ENCODE measurements around the gene ZYG11B.
"Not testable (repeated sequence)": the region's sequence is repeated elsewhere in the genome, so short reads cannot be mapped to it uniquely, and the experiment has no call there.

ZYG11B gene

DNA sequence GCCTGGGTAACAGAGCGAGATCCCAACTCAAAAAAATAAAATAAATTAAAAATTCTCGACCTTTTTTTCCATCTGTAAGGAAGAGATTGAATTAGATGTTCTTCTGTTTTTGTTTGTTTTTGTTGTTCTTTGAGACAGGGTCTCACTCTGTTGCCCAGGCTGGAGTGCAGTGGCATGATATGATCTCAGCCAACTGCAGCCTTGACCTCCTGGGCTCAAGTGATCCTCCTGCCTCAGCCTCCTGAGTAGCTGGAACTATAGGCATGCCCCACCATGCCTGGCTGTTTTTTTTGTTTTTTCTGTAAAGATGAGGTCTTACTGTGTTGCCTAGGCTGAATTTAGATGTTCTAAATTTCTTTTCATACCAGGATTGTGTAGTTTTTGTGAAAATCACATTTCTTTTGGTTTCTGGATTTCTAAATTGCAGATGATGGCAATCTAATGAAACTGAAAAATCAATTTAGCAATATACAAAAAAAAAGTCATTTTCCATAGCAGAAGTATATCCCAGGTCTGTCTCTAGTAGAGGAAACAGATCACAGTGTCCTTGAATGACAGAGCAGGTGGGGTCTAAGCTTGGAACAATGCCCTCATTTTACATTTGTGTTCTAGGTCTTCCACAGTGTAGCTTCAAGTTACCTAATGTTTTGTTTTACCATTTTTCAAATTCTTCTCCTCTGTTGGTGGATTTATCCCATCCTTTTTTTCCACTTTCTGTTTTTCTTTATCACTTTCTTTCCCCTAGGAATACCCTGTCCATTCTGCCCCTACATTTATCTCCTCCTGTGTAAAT, 136.6 kb downstream of the ZYG11B start (continued):
- TF ChIP-seq, protein P1, sequence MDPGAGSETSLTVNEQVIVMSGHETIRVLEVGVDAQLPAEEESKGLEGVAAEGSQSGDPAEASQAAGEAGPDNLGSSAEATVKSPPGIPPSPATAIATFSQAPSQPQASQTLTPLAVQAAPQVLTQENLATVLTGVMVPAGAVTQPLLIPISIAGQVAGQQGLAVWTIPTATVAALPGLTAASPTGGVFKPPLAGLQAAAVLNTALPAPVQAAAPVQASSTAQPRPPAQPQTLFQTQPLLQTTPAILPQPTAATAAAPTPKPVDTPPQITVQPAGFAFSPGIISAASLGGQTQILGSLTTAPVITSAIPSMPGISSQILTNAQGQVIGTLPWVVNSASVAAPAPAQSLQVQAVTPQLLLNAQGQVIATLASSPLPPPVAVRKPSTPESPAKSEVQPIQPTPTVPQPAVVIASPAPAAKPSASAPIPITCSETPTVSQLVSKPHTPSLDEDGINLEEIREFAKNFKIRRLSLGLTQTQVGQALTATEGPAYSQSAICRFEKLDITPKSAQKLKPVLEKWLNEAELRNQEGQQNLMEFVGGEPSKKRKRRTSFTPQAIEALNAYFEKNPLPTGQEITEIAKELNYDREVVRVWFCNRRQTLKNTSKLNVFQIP (CRISPR knock-in tag; IDR thresholded peaks at IDR 0.05; ENCODE audit: borderline replicate concordance, low read depth) = no peak
- TF ChIP-seq ESRRG (CRISPR knock-in tag; IDR thresholded peaks at IDR 0.05) (no peak), RARB (CRISPR knock-in tag; IDR thresholded peaks at IDR 0.05) (no peak), ZC3H10 (CRISPR knock-in tag; IDR thresholded peaks at IDR 0.05) (no peak)

DNA sequence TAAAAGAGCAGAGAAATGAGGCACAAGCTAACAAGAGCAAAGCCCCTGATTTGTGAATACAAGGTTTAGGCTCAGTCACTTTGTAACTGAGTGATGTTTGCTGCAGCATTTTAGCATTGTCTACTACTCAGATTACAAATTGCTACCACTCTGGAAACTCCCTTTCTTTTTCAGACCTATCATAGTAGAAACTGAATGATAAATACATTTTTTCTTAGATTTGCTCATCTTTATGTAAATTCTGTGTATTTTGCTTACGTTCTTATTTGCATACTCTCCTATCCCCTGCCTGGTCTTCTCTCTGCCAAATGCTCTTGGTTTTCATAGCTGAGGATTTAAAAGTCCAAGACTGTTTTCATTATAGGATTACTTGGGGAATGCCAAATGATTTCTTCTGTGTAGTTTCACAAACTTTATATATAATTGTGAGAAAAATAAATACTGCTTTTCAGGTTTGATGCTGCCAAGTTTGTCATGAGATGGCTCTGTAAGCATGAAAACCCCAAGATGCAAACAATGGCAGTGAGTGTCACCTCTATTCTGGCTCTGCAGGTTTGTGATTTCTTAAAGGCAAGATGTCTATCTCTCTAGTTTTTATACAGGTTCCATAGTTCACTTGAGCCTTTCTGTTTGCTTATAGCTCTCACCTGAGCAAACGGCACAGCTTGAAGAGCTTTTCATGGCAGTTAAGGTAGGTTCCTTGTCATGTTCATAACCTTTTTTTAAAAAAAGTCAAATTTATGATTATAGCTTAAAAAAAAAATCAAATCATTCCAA, 141.0 kb downstream of the ZYG11B start:
- TF ChIP-seq SNAI2 (CRISPR knock-in tag; IDR thresholded peaks at IDR 0.05) (no peak), ISL1 (CRISPR knock-in tag; IDR thresholded peaks at IDR 0.05) (no peak), ESRRG (CRISPR knock-in tag; IDR thresholded peaks at IDR 0.05) (no peak), ZNF70 (CRISPR knock-in tag; IDR thresholded peaks at IDR 0.05) (no peak), ZNF565 (CRISPR knock-in tag; conservative IDR thresholded peaks at IDR 0.05; ENCODE audit: low read depth) (no peak), ARNTL (CRISPR knock-in tag; IDR thresholded peaks at IDR 0.05; ENCODE audit: borderline replicate concordance, low read depth) (no peak), RARB (CRISPR knock-in tag; IDR thresholded peaks at IDR 0.05) (no peak), GLIS3 (CRISPR knock-in tag; IDR thresholded peaks at IDR 0.05) (no peak), TOX (CRISPR knock-in tag; IDR thresholded peaks at IDR 0.05; ENCODE audit: borderline replicate concordance) (no peak), OSR1 (CRISPR knock-in tag; IDR thresholded peaks at IDR 0.05) (no peak)
- TF ChIP-seq, protein P2, sequence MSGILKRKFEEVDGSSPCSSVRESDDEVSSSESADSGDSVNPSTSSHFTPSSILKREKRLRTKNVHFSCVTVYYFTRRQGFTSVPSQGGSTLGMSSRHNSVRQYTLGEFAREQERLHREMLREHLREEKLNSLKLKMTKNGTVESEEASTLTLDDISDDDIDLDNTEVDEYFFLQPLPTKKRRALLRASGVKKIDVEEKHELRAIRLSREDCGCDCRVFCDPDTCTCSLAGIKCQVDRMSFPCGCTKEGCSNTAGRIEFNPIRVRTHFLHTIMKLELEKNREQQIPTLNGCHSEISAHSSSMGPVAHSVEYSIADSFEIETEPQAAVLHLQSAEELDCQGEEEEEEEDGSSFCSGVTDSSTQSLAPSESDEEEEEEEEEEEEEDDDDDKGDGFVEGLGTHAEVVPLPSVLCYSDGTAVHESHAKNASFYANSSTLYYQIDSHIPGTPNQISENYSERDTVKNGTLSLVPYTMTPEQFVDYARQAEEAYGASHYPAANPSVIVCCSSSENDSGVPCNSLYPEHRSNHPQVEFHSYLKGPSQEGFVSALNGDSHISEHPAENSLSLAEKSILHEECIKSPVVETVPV (CRISPR knock-in tag; IDR thresholded peaks at IDR 0.05) = no peak
- TF ChIP-seq, protein P3, sequence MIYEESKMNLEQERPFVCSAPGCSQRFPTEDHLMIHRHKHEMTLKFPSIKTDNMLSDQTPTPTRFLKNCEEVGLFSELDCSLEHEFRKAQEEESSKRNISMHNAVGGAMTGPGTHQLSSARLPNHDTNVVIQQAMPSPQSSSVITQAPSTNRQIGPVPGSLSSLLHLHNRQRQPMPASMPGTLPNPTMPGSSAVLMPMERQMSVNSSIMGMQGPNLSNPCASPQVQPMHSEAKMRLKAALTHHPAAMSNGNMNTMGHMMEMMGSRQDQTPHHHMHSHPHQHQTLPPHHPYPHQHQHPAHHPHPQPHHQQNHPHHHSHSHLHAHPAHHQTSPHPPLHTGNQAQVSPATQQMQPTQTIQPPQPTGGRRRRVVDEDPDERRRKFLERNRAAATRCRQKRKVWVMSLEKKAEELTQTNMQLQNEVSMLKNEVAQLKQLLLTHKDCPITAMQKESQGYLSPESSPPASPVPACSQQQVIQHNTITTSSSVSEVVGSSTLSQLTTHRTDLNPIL (CRISPR knock-in tag; IDR thresholded peaks at IDR 0.05; ENCODE audit: low read depth) = no peak
- no peak for ATAC-seq

DNA sequence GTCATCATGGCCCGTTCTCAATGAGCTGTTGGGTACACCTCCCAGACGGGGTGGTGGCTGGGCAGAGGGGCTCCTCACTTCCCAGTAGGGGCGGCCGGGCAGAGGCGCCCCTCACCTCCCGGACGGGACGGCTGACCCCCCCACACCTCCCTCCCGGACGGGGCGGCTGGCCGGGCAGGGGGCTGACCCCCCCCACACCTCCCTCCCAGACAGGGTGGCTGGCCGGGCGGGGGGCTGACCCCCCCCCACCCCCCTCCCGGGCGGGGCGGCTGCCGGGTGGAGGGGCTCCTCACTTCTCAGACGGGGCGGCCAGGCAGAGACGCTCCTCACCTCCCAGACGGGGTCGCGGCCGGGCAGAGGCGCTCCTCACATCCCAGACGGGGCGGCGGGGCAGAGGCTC, 143.5 kb downstream of the ZYG11B start:
- ATAC-seq = not testable (repeated sequence)

DNA sequence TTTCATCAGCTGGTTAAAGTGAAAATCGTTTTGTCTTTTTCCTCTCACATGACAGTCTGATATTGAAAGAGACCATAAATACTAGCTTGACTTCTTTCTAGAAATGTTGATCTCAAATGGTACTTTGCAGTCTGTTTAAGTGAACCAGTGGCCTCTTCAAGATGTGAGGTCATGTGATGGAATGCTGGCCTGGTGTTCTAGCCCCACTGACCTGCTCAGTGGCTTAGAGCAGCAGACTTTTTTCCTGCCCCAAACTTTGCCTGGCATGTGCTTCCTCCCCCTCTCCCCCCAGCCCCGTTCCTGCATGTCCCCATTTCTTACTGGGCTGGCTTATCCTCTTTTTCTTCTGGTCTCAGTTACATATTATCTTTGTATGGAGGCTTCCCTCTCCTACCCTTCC, 150.6 kb downstream of the ZYG11B start:
- TF ChIP-seq BACH2 (CRISPR knock-in tag; IDR thresholded peaks at IDR 0.05; ENCODE audit: borderline replicate concordance) (no peak), TOX (CRISPR knock-in tag; IDR thresholded peaks at IDR 0.05; ENCODE audit: borderline replicate concordance) (no peak), SNAI2 (CRISPR knock-in tag; IDR thresholded peaks at IDR 0.05) (no peak), RARB (CRISPR knock-in tag; IDR thresholded peaks at IDR 0.05) (no peak)
- ATAC-seq = no peak
